Epidermal melanocyte (primary cell): ENCODE results near the gene EXOC3L2.
"Not testable (repeated sequence)": the region's sequence is repeated elsewhere in the genome, so short reads cannot be mapped to it uniquely, and the experiment has no call there.

Source experiments
- DNase-seq: peaks from one replicate; pipeline ENCODE4 v3.0.0; 2011; ENCODE audit warnings: low spot score; ENCODE audit not compliant: insufficient read length

Gene EXOC3L2

GRCh38 chr19:45245334-45245787, at the start of gene EXOC3L2:
TSS of gene EXOC3L2 (minus strand) at chr19:45245407. CDS start at chr19:45239045, 6,362 bp downstream.
- DNase-seq: no peak

GRCh38 chr19:45294291-45295029, 49.3 kb upstream of the EXOC3L2 start:
- DNase-seq: no peak

GRCh38 chr19:45293682-45294081, 48.5 kb upstream of the EXOC3L2 start:
- no peak for DNase-seq

GRCh38 chr19:45291834-45292233, 46.6 kb upstream of the EXOC3L2 start:
- no peak for DNase-seq

DNA sequence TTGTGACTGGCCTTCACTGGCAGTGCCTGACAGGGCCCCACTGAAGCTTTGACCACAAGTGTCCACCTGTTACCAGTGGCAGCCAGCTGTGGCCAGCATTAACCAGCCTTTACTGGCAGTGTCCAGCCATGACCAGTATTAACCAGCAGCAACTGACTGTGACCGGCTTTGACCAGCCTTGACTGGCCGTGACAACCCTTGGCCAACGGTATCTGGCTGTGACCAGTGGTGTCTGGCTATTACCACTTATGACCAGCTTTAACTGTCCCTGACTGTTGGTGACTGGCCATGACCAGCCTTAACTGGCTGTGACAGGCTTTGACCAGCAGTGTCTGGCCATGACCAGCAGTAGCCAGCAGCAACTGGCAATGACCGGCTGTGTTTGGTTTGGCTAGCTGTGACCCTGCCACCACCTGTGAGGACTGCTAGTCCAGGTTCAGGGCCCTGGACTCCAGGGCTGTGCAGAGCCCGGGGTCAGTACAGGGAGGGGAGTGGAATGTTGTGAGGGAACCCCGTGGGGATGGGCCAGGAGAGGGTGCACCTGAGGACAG, 45.2 kb upstream of the EXOC3L2 start:
- DNase-seq: no peak

DNA sequence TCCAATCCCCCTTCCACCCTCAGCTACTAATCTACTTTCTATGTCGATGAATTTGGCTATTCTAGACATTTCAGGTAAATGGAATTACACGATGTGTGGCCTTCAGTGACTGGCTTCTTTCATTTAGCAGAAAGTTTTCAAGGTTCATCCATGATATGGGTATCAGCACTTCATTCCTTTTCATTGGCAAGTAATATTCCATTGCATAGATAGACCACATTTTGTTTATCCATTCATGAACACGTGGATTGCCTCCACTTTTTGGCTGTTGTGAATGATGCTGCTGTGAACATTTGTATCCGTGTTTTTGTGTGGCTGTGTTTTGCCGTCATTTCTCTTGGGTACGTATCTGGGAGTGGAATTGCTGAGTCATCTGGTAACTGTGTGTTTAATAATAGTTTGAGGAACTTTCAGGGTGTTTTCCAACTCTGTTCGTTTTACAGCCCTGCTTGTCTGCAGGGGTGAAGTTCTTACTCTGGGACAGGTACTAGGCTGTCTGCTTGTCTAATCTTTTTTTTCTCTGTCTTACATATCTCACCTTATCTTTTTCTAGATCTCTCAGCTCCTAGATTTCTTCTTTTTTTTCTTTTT, 38.3 kb upstream of the EXOC3L2 start:
- DNase-seq: no peak

- DNase-seq: no peak
These were observed 35.3 kb upstream of the EXOC3L2 start for GRCh38 chr19:45280471-45280961.

GRCh38 chr19:45279587-45280192, 34.5 kb upstream of the EXOC3L2 start:
- DNase-seq: no peak

DNA sequence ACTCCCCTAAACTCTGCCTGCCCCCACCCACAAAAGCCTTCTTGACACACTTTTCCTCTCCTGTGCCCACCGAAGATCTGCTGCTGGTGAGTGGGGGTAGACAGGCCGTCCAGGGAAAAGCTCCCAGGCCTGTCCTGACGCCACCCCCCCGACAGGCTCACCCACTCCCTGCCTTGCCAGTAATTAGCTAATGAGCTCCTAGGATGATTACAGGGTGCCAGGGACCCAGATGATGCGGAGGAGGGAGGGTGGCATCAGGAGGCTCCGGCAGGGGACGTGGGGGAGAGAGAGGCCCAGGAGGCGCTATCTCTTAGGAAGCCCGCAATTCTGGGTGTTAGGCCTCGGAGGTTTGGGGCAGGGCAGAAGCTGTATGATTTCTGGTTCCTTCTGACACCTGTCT, 32.9 kb upstream of the EXOC3L2 start:
- DNase-seq: no peak

DNA sequence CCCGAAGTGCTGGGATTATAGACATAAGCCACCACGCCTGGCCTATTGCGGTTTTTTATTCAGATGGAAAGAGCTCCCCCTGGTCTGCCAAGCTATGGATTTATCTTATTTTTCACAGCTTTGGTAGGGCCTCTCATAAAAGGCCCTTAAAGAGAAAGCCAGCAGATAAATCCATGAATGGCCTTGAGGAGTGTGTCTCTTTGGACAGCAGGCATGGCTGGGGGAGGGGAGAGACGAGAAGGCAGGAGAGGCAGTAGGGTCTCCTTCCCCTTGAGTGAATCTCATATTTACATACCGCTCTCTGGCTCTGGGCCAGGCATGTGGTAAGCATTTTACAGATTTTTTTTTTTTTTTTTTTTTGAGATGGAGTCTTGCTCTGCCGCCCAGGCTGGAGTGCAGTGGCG, 31.1 kb upstream of the EXOC3L2 start:
- no peak for DNase-seq

GRCh38 chr19:45275370-45275971, 30.3 kb upstream of the EXOC3L2 start:
- DNase-seq: no peak

DNA sequence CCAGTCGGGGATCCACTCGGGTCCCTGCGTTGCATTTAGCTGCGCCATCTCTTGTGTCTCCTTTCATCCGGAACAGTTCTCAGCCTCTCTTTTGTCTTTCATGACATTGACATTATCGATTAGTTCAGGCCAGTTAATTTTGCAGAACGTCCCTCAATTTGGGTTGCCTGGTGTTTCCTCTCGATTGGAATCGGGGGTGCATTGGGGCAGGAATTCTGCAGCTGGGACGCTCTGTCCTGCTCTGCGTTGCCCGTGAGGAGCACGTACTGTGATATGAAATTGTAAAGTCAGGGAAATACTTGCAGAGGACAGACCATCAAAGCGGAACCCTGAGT, 28.3 kb upstream of the EXOC3L2 start:
- no peak for DNase-seq

DNA sequence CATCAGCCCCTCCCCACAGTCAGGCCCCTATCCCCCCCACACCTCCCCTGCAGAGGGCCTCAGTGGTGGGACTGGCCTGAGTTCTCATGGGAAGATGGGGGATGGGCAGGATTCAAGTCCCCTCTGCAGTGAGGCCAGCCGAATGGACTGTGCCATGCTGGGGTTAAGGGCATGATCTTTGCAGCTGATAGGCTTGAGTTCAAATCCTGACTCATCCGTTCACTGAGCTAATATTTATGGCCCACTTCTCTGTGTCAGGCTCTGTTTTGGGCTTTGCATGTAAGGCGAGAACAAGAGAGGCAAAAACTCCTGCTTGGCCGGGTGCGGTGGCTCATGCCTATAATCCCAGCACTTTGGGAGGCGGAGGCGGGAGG, 26.5 kb upstream of the EXOC3L2 start:
- no peak for DNase-seq

- no peak for DNase-seq
These were observed 26.0 kb upstream of the EXOC3L2 start for GRCh38 chr19:45271098-45271734.

- DNase-seq: not testable (repeated sequence)
These were observed 24.7 kb upstream of the EXOC3L2 start for GRCh38 chr19:45269939-45270338.

GRCh38 chr19:45267296-45267695, 22.1 kb upstream of the EXOC3L2 start:
- no peak for DNase-seq

DNA sequence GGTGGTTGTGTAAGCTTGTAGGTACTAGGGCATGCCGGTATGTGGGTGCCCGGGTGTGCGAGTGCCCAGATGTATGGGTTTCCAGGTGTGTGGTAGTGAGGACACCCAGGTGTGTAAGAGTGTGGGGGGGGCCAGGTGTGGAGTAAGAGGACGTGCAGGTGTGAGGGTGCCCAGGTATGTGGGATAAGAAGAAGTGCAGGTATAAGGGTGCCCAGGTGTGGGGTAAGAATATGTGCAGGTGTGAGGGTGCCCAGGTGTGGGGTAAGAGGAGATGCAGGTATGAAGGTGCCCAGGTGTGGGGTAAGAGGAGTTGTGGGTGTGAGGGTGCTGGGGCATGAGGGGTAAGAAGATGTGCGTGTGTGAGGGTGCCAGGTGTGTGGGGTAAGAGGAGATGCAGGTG, 20.2 kb upstream of the EXOC3L2 start:
- DNase-seq: no peak

GRCh38 chr19:45264781-45265317, 19.6 kb upstream of the EXOC3L2 start:
- DNase-seq: no peak

DNA sequence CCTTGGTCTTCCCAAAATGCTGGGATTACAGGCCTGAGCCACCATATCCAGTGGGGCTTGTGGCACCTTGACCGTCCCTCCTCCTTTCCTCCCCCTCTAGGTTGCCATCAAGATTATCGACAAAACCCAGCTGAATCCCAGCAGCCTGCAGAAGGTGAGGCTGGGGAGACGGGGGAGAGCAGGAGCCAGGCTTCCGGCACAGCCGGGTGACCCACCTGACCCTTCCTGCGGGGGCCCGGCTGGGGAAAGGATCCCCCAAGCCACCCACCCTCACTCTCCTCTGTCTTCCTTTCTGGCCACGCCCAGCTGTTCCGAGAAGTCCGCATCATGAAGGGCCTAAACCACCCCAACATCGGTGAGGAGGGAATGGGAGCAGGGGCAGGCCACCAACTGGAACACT, 17.8 kb upstream of the EXOC3L2 start:
- no peak for DNase-seq

GRCh38 chr19:45262570-45262969, 17.4 kb upstream of the EXOC3L2 start:
- DNase-seq: no peak

DNA sequence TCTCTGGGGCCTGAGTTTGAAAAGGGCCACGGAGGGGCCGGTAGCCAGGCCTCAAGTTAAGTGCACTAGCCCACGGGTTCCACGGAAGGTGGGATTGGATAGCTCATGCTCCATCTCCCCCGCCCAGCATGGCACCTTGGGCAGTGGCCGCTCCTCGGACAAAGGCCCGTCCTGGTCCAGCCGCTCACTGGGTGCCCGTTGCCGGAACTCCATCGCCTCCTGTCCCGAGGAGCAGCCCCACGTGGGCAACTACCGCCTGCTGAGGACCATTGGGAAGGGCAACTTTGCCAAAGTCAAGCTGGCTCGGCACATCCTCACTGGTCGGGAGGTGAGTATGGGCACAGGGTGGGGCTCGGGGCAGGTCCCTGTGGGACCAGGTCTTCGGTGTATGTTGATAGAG, 13.7 kb upstream of the EXOC3L2 start:
- DNase-seq: no peak
